SIG-M5 treated with dmso at 0.1 percent for 504 hours (cell line): ENCODE results near the gene INPP5J.
"Not testable (repeated sequence)": the region's sequence is repeated elsewhere in the genome, so short reads cannot be mapped to it uniquely, and the experiment has no call there.

ENCODE experiments used
- DNase-seq: peaks from one replicate; lab custom pipeline; 2025; ENCODE audit not compliant: unreplicated experiment; lab: John Stamatoyannopoulos, UW

The INPP5J gene

DNA sequence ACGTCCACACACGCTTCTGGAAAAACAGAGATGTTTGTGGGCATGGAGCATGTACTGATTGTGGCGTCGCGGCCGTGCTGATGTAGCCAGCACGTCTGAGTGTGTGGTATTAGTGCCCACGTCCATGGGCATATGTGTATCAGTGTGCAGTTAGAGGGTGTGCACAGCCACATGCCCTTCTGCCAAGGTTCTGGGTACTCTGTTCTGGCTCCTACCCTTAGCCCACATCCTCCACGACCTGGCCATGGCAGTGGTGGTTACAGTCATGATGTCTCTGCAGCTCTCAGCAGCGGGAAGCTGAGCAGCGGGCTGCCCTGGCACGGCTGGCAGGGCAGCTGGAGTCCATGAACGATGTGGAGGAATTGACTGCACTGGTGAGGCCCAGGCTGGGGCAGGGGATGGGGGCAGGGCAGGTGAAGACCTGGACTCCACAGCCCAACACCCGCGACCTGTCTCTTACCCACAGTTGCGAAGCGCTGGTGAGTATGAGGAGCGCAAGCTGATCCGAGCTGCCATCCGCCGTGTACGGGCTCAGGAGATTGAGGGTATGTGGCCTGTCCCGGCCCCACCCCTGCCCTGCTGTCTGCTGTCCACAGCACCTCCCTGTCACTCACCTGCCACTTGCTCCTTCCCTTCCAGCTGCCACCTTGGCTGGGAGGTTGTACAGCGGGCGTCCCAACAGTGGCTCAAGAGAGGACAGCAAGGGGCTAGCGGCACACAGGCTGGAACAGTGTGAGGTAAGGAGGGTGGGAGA lies 34.4 kb upstream of the INPP5J start:
- no peak for DNase-seq

GRCh38 chr22:31089160-31090100 lies 33.3 kb upstream of the INPP5J start:
- no peak for DNase-seq

DNA sequence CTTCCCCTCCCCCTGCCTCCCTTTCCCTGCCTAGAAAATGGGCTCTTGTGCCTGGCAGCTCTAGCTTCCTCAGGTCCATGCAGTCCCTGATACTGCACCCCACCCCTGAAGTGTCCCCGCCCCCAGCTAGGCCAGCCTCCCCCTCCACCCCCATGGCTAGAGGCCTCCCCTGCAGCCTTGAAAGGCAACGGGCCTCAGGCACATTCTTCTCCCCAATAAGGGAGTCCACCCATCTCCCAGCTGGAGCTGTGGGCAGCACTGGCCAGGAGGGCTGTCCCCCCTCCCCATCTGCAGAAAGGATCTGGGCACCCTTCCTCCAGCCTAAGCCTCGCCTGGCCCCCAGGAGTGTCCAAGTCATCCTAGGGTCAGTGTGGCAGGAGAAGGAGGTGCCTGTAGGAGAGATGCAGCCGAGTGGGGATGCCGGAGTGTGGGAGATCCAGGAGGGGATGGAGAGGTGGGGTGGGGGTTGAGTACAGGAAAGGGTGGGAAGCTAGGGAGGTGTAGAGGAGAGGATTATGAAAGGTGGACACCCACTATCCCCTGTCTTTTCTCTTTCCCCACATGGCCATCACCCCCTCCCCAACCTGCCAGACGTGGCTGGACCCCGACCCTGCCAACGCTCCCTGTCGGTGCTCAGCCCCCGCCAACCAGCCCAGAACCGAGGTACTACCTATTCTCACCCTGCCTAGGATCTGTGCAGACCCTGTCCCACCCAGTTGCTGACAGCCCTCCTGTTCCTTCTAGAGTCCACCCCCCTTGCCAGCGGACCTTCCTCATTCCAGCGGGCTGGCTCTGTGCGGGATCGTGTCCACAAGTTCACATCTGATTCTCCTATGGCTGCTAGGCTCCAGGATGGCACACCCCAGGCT lies 32.3 kb upstream of the INPP5J start:
- no peak for DNase-seq

DNA sequence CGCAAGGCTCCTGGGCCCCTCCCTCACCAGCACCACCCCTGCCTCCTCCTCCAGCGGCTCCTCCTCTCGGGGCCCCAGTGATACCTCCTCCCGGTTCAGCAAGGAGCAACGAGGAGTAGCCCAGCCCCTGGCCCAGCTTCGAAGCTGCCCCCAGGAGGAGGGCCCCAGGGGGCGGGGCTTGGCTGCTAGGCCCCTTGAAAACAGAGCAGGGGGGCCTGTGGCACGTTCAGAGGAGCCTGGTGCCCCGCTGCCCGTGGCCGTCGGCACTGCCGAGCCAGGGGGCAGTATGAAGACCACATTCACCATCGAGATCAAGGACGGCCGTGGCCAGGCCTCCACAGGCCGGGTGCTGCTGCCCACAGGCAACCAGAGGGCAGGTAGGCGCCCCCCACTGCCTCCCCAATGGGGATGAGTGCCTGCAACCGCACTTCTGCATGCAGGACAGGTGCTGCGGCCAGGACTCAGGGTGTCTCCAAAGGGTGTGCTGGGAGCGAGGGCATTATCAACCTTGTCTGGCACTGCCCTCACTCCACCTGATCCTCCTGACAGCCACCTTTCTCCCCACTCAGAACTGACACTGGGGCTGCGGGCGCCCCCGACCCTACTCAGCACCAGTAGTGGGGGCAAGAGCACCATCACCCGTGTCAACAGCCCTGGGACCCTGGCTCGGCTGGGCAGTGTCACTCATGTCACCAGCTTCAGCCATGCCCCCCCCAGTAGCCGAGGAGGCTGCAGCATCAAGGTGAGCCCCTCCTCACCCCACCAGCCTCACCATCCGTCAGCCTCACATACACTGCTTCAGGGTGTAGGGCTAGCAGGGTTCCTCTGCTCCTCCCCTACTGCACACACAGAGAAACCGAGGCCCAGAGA lies 31.4 kb upstream of the INPP5J start:
- DNase-seq, result no peak

GRCh38 chr22:31092161-31092560 lies 30.6 kb upstream of the INPP5J start:
- no peak for DNase-seq

DNA sequence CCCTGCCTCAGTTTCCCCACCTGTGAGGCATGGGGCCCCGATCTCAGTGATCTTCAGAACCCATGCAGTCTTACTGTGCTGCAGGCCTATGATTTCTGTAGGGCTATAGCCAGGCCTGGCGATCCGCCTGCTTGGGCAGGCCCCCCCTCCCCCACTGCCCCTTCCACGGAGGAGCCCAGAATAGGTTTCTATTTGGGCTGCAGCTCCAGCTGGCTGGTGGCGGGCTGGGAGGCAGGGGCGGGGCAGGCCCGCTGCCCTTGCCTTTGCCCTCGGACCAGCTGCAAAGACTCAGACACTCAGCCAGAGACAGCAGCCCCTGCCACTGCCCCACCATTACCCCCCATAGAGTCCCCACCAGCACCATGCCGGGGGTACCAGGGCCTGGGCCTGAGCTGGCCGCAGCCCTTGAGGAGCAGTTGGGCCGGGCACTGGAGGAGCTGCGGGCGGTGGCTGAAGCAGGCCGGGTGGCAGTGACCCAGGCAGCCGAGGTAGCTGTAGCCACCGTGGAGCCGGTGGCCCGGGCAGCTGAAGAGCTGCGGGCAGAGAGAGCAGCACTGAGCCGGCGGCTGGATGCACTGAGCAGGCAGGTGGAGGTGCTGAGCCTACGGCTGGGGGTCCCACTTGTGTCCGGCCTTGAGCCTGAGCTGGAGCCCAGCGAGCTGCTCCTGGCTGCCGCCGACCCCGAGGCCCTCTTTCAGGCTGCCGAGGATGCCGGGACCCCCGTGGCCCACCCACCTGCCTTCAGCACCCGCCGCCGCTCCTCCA lies 29.5 kb upstream of the INPP5J start:
- DNase-seq, result no peak

DNA sequence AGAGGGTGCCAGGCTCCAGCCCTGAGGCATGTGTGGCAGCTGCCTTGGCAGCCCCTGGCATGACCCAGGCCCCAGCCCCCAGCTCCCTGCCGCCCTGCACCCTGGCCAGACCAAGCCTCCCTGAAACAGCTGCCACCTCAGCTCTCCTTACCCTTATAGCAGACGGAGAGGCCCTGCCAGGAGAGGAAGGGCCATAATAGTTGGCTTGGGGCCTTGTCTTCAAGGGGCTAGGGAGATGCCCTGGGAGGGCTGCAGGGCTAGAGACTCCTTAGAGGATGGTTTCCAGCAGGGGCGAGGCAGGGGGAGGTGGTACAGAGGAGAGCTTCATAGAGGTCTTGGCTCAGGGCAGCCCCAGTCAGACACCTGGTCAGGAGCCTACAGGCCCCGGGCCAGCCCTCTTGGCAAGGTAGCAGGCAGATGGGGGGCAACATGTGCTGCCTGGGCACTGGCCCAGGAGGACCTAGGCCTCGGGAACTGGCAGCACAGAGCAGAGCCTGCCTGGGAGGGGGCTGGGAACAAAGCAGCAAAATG lies 28.7 kb upstream of the INPP5J start:
- DNase-seq, result no peak

GRCh38 chr22:31094741-31095140 lies 28.0 kb upstream of the INPP5J start:
- DNase-seq, result no peak

- no peak for DNase-seq
These were observed 27.0 kb upstream of the INPP5J start for GRCh38 chr22:31095637-31096249.

DNA sequence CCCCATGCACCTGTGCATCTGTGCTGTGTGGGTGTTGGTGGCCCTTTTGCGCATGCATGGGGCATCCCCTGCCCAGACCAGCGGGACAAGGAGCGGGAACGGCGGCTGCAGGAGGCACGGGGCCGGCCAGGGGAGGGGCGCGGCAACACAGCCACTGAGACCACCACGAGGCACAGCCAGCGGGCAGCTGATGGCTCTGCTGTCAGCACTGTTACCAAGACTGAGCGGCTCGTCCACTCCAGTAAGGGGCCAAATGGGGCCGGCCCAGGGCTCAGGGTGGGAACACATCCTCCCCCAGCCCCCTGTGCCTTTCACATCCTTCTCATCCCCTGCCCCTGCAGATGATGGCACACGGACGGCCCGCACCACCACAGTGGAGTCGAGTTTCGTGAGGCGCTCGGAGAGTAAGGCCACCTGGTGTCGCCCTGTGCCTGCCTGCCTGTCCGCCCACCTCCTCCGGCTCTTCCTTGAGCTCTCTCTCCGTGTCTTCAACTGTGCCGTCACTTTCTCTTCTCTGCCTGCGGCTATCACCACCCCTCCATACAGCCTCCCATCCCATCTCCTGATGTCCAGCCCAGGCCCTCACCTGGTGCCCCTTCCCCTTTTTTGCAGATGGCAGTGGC lies 26.0 kb upstream of the INPP5J start:
- no peak for DNase-seq

GRCh38 chr22:31097539-31097938 lies 25.2 kb upstream of the INPP5J start:
- DNase-seq, result not testable (repeated sequence)

DNA sequence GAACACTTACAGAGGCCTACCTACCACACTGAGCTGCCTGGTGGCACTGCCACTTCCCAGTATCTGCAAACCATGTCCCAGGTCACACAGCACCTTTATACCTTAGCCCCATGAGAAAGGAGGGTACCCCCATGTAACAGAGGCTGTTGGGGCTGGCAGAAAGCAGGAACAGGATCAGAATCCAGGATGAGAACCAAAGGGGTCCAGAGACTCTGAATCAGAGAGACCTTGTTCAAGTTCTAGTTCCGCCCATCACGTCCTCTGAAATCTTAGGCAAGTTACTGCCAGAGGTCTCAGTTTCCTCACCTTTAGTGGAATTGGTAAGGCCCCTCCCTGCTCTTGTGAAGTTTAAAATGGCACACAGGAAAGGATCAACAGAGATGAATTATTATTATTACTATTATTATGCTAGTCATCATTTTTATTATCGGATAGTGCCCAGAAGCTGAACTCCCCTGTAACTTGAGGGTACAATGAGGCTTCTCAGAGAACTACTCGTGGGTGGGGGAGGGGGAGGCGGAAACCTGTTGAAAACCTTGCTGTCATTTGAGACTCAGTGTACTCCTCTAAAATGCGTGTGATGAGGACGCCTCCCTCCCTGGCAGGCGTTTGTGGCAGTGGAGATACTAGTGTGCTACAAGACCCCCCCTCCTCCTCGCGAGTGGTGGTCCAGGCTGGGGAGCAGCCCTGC lies 24.7 kb upstream of the INPP5J start:
- no peak for DNase-seq

GRCh38 chr22:31098632-31099110 lies 24.1 kb upstream of the INPP5J start:
- no peak for DNase-seq

DNA sequence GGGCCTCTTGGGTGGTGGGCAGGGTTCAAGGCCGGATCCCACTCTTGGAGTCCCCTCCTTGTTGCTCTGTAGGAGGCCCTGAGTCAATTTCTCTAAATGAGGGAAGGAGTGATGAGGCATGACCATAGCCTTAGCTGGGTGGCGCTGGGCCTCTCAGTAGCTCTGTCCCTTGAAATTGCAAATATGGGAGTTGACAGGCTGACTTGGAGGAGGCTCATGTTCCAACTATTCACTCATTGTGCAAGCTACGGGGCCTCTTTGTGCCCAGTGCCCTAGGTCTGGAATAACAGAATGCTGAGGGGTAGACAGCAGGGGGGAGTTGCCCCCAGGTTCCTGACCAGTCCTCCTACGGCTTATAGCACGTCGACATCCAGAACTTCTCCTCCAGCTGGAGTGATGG lies 23.4 kb upstream of the INPP5J start:
- DNase-seq, result no peak

- no peak for DNase-seq
These were observed 22.7 kb upstream of the INPP5J start for GRCh38 chr22:31099841-31100761.

DNA sequence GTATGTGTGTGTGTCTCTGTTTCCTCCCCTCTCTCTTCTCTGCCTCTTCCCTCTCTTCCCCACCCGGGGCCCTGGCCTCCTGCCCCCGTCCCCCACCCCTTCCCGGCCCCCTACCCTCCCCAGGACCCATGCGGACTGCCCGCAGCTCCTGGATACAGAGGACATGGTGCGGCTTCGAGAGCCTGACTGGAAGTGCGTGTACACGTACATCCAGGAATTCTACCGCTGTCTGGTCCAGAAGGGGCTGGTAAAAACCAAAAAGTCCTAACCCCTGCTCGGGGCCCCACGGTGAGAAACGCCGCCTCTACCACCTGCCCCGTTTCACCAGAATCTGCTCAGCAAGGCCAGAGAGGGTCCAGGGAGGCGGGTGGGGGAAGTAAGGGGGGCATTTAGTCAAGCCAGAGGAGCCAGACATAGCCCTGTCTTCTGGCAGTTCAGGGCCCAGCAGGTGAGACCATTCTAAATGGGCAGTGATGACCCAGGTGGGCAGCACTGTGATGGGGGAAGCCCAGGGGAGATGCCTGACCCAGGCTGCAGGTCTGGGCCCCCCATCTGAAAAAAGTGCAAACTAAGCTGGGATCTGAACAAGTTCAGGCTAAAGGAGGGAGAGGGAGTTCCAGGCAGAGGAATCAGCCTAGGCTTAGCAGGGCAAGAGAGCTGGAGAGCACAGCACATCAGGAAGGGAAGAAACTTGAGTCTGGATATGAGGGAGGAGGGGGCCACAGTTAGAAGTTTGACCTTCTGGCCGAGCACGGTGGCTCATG lies 21.8 kb upstream of the INPP5J start:
- DNase-seq, result no peak
